Esophagus muscularis mucosa (tissue), 4 donors: Measurements from ENCODE around the gene SURF4.

Experiments used
- CTCF ChIP-seq, 3 experiments: fragments of 200-600 bp in 2 of 3; fragments of 450-650 bp in 1 of 3; sonication (generic) in 2 of 3; IDR thresholded peaks; one replicate each; pipeline ENCODE4 v1.5.1; 2017 to 2019; ENCODE audit warnings: antibody characterized with exemption in 3 of 3, mild to moderate bottlenecking in 2 of 3, moderate library complexity in 1 of 3
- EP300 ChIP-seq: sonication (generic); formaldehyde crosslinking; IDR thresholded peaks from one replicate; pipeline ENCODE4 v1.6.1; 2017; ENCODE audit warnings: antibody characterized with exemption
- POLR2AphosphoS5 ChIP-seq, 2 donors: sonication (generic); formaldehyde crosslinking; IDR thresholded peaks; one replicate each; pipeline ENCODE4 v1.6.1; 2017; ENCODE audit warnings: antibody characterized with exemption in 2 of 2

- TF ChIP-seq CTCF (IDR thresholded peaks at IDR 0.05): no peak
- TF ChIP-seq POLR2AphosphoS5 (IDR thresholded peaks at IDR 0.05): no peak
- no peak for TF ChIP-seq EP300
Measured at GRCh38 chr9:133331221-133331620, 44.6 kb downstream of the SURF4 start.
